ENCODE measurements around the gene ODAD2. TPM values are rescaled to one million over a fixed set of nuclear protein-coding genes. Genes with fewer than 3 reads are reported as not detected.

The ODAD2 gene
- total and polyA plus RNA-seq, 2 donors (not counting 3 experiments of a cell fraction or from before 2014, with no cell fraction given) = 1.1 to 4.4 TPM

- dilution Hi-C loops (cut with MboI; ENCODE audit: extremely low pct_ligation_motif_present, low sequenced_read_pairs) (no loop called here), intact Hi-C loops (cut with micrococcal nuclease) (no loop called here)
- no peaks in the 10 kb centered on the region for H3K79me2 ChIP-seq (ENCODE audit: control insufficient read depth, insufficient read depth, low read length)
- no peak for DNase-seq (ENCODE audit: low read depth, low spot score)
- BruUV-seq (replicated peaks) = no TSS peak
- no peak for FAIRE-seq
- H2AFZ ChIP-seq (ENCODE audit: low read depth, low read length) = no peak overlapping the region
- no peaks in the 10 kb centered on the region for H4K20me1 ChIP-seq (replicated peaks; ENCODE audit: control insufficient read depth, extremely low read depth, insufficient read depth, low read length)
- H3K4me2 ChIP-seq (ENCODE audit: insufficient read depth, low read length) = no peak overlapping the region
- no peak for TF ChIP-seq FOS (IDR thresholded peaks at IDR 0.05; ENCODE audit: borderline replicate concordance, insufficient read depth, low read length)
- TF ChIP-seq, protein P1, sequence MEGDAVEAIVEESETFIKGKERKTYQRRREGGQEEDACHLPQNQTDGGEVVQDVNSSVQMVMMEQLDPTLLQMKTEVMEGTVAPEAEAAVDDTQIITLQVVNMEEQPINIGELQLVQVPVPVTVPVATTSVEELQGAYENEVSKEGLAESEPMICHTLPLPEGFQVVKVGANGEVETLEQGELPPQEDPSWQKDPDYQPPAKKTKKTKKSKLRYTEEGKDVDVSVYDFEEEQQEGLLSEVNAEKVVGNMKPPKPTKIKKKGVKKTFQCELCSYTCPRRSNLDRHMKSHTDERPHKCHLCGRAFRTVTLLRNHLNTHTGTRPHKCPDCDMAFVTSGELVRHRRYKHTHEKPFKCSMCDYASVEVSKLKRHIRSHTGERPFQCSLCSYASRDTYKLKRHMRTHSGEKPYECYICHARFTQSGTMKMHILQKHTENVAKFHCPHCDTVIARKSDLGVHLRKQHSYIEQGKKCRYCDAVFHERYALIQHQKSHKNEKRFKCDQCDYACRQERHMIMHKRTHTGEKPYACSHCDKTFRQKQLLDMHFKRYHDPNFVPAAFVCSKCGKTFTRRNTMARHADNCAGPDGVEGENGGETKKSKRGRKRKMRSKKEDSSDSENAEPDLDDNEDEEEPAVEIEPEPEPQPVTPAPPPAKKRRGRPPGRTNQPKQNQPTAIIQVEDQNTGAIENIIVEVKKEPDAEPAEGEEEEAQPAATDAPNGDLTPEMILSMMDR (IDR thresholded peaks at IDR 0.05; ENCODE audit: extremely low read depth in 1 of 2, insufficient read depth in 1 of 2, low read depth in 1 of 2, low read length in 2 of 2) = no peak
- TF ChIP-seq POLR2AphosphoS5 (IDR thresholded peaks at IDR 0.05; ENCODE audit: insufficient read depth, low read depth, low read length) = no peak
- no peak for TF ChIP-seq EZH2 (IDR thresholded peaks at IDR 0.05; ENCODE audit: borderline replicate concordance, low read depth, low read length, severe bottlenecking)
- TF ChIP-seq MYC (IDR thresholded peaks at IDR 0.05; ENCODE audit: low read depth, low read length) = no peak
- no peak for TF ChIP-seq JUN (IDR thresholded peaks at IDR 0.05; ENCODE audit: borderline replicate concordance, insufficient read depth, insufficient read length, low read depth)
- no peak for TF ChIP-seq GATA2 (IDR thresholded peaks at IDR 0.05; ENCODE audit: insufficient read depth, insufficient read length, low read depth, low read length)
- TF ChIP-seq MAX (IDR thresholded peaks at IDR 0.05; ENCODE audit: insufficient read depth, insufficient read length) = no peak
- no peak overlapping the region for H3K9ac ChIP-seq (replicated peaks; ENCODE audit: extremely low read depth, insufficient read depth, low read length)
- no peaks in the 10 kb centered on the region for H3K36me3 ChIP-seq (ENCODE audit: control insufficient read depth in 2 of 2, extremely low read depth in 1 of 2, insufficient read depth in 2 of 2, low read length in 2 of 2)
- H3K9me3 ChIP-seq (replicated peaks; ENCODE audit: control insufficient read depth, insufficient read depth, low read length) = no peaks in the 10 kb centered on the region
- CTCF ChIA-PET = interaction anchor here (1.0 kb wide), 1 partner anchor 133 kb away, joined by 4 read pairs; no protein-coding TSS in a partner anchor
- no peak overlapping the region for H3K4me3 ChIP-seq (replicated peaks in 1 of 3; ENCODE audit: insufficient read depth in 1 of 3, low read depth in 1 of 3, low read length in 3 of 3)
- no peaks in the 10 kb centered on the region for H3K9me1 ChIP-seq (replicated peaks; ENCODE audit: control insufficient read depth, extremely low read depth, insufficient read depth, low read length)
- H3K27ac ChIP-seq (ENCODE audit: insufficient read depth, low read depth, low read length) = no peak overlapping the region
- no peaks in the 10 kb centered on the region for H3K4me1 ChIP-seq (ENCODE audit: control insufficient read depth, extremely low read depth, insufficient read depth, low read length)
- POLR2A ChIA-PET = no interaction called here
- H3K27me3 ChIP-seq (ENCODE audit: control insufficient read depth in 2 of 2, insufficient read depth in 2 of 2, low read length in 2 of 2) = no peaks in the 10 kb centered on the region
Observed at GRCh38 chr10:28046579-28046978, 47.7 kb upstream of the ODAD2 start.
